Sigmoid colon (tissue), 4 donors: ENCODE results near the gene CTDSPL2.

Source experiments
- CTCF ChIP-seq, 4 experiments: fragments of 450-650 bp in 3 of 4; fragments of 200-600 bp in 1 of 4; IDR thresholded peaks; one replicate each; pipeline ENCODE4 v1.5.1; 2016 to 2019; ENCODE audit warnings: antibody characterized with exemption in 4 of 4, mild to moderate bottlenecking in 3 of 4, moderate library complexity in 2 of 4
- POLR2A ChIP-seq, 2 donors: fragments of 450-650 bp; IDR thresholded peaks; one replicate each; pipeline ENCODE4 v1.6.1; 2016; ENCODE audit warnings: antibody characterized with exemption in 2 of 2, mild to moderate bottlenecking in 2 of 2, moderate library complexity in 2 of 2
- POLR2AphosphoS5 ChIP-seq, 4 donors: sonication (generic); formaldehyde crosslinking; IDR thresholded peaks; one replicate each; pipeline ENCODE4 v1.6.1; 2017; ENCODE audit warnings: antibody characterized with exemption in 4 of 4

DNA sequence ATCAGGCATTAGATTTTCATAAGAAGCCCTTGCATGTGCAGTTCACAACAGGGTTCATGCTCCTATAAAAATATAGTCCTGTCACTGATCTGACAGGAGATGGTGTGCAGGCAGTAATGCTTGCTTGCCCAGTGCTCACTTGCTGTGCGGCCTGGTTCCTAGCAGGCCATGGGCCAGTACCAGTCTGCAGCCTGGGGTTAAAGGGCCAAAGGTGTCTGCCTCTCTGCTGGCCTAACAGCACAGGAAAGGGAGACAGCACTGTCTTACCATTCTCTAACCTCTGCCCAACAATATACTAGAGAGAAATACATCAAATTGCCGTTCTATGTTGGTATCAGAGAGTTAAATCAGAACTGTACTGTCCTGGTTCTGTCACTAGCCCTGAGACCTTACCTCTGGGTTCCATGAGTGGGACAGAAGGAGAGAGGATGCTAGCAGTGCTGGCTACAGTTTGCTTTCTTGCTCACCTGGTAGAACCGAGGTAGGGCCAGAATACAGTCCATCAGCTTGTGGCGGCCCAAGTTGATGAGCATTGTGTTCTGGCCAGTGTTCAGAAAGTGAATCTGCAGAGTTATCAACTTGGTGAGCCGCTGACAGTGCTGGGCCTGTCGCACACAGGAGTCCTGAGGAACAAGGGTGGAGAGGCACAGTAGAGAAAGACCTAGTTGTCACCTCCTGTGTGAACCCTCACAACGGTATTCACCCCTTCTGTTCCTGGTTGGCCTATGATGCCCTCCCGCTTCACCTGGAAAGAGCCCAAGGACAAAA, 138.1 kb downstream of the CTDSPL2 start:
- TF ChIP-seq CTCF (IDR thresholded peaks at IDR 0.05) (no peak), POLR2AphosphoS5 (IDR thresholded peaks at IDR 0.05) (no peak), POLR2A (IDR thresholded peaks at IDR 0.05) (no peak)
